ENCODE measurements around the gene OR4F6.
"Not testable (repeated sequence)": the region's sequence is repeated elsewhere in the genome, so short reads cannot be mapped to it uniquely, and the experiment has no call there.

- not testable (repeated sequence) for TF ChIP-seq CTCF (IDR thresholded peaks at IDR 0.05; ENCODE audit: poor library complexity); EZH2phosphoT487 (IDR thresholded peaks at IDR 0.05; ENCODE audit: low read depth, severe bottlenecking, unreplicated experiment); EZH2 (IDR thresholded peaks at IDR 0.05; ENCODE audit: borderline replicate concordance)
These were observed 16.9 kb upstream of the OR4F6 start for GRCh38 chr15:101786422-101786821.

Data from hepatocyte (in vitro differentiated cells).